DND-41 (cell line): Measurements from ENCODE around the gene CCNJL.

Experiments
- CTCF ChIP-seq: IDR thresholded peaks from 2 replicates; pipeline ENCODE4 v1.5.1; 2012; ENCODE audit warnings: borderline replicate concordance, low read length, moderate library complexity, mild to moderate bottlenecking; ENCODE audit not compliant: poor library complexity, severe bottlenecking; ENCODE audit errors: extremely low read depth
- EZH2 ChIP-seq: IDR thresholded peaks from 3 replicates; pipeline ENCODE4 v1.6.1; 2012; ENCODE audit warnings: borderline replicate concordance, low read depth, mild to moderate bottlenecking, moderate library complexity, low read length, inconsistent platforms; ENCODE audit not compliant: severe bottlenecking

GRCh38 chr5:160207061-160207460, 105.3 kb downstream of the CCNJL start:
- no peak for TF ChIP-seq CTCF
- no peak for TF ChIP-seq EZH2
